GM12875 (cell line): Measurements from ENCODE around the gene CCDC197.

ENCODE experiments used
- H3K4me3 ChIP-seq: one replicate; pipeline ENCODE4 v1.5.1; 2011; ENCODE audit warnings: low read depth, low read length, control low read depth
- TF ChIP-seq, protein P1 (sequence below): IDR thresholded peaks from 2 replicates; pipeline ENCODE4 v1.5.1; 2011; ENCODE audit warnings: low read depth, mild to moderate bottlenecking, control low read depth, inconsistent platforms, low read length, moderate library complexity, borderline replicate concordance; ENCODE audit not compliant: insufficient read depth

The CCDC197 gene

DNA sequence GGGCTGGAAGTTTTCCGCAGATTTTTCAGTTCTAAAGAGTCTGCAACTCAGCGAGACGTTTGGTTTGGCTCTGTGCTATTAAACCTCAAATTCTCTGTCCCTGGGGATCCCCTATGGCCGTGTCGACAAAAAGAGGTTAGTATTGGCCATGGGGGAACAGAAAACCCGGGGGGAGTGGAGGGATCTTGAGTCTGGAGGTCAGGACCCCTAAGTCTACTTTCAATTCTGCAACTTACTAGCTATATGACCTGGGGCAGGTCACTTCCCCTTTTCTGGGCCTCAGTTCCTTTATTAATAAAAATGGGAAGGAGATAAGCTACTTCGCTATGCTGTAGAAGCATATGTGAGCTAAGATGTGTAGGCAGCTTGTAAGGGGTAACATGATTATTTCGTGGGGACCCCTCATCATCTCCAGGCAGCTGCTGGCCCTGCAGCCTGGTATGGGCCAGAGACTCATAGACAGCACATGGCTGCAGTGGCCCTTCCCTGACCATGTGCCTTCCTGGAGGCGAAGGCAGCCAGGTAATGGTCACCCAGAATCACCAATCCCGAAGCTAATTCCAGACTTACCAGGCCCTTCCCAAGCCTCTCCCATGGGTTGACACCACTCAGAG is 29.4 kb upstream of the CCDC197 start:
- TF ChIP-seq, protein P1, sequence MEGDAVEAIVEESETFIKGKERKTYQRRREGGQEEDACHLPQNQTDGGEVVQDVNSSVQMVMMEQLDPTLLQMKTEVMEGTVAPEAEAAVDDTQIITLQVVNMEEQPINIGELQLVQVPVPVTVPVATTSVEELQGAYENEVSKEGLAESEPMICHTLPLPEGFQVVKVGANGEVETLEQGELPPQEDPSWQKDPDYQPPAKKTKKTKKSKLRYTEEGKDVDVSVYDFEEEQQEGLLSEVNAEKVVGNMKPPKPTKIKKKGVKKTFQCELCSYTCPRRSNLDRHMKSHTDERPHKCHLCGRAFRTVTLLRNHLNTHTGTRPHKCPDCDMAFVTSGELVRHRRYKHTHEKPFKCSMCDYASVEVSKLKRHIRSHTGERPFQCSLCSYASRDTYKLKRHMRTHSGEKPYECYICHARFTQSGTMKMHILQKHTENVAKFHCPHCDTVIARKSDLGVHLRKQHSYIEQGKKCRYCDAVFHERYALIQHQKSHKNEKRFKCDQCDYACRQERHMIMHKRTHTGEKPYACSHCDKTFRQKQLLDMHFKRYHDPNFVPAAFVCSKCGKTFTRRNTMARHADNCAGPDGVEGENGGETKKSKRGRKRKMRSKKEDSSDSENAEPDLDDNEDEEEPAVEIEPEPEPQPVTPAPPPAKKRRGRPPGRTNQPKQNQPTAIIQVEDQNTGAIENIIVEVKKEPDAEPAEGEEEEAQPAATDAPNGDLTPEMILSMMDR = no peak
- H3K4me3 ChIP-seq = no peak overlapping the region

DNA sequence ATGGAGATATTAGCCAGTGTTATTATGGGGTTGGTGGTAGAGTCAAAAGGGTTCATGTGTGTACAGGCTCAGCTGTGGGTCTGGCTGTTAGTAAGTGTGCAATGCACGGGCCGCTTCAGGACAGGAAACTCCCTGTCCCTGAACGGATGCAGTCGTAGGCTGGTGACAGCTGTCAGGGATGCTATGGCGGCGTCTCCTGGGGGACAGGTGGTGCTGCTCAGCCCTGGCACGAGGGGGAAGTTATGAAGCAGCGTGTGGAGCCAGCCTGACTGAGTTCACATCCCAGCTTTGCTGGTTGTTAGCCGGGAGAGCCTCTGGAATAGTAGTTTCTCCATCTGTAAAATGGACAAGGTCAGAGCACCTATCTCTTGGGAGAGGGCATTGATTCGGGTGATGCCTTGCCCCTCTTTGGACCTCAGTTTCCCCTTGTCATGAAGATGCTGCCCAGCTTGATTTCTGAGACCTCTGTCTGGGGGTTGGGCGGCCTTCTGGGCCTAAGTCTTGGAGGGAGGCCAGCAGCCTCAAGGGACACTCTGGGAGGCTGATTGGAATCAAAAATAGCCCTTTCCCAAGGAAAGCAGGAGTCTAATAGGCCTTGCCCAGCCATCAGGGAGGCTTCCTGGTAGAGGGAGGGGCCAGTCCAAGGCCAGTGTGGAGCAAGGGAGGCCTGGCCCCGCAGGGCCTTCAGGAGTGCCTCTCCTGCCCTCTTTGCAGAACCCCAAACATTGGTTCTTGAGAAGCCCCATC is 27.8 kb upstream of the CCDC197 start:
- TF ChIP-seq, protein P1 = no peak
- peak overlapping the region; percentile 19 for H3K4me3 ChIP-seq

DNA sequence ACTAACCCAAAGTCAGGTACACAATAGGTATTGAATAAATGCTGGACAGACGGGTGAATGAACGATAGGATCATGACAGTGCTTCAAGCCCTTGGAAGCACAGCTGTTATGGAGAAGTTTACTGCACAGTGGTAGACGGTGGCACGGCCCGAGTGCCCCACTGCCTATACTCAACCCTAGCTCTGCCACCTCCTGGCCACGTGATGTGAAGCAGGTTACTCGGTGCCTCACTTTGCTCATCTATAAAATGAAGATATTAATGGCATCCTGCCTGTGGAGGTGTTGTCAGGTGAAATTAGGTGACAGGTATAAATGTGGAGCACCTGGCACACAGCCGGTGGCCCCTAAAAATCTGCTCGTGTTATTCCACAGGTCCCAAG is 26.5 kb upstream of the CCDC197 start:
- peak overlapping the region; percentile 44 for H3K4me3 ChIP-seq
- TF ChIP-seq, protein P1 = peak; percentile 58

DNA sequence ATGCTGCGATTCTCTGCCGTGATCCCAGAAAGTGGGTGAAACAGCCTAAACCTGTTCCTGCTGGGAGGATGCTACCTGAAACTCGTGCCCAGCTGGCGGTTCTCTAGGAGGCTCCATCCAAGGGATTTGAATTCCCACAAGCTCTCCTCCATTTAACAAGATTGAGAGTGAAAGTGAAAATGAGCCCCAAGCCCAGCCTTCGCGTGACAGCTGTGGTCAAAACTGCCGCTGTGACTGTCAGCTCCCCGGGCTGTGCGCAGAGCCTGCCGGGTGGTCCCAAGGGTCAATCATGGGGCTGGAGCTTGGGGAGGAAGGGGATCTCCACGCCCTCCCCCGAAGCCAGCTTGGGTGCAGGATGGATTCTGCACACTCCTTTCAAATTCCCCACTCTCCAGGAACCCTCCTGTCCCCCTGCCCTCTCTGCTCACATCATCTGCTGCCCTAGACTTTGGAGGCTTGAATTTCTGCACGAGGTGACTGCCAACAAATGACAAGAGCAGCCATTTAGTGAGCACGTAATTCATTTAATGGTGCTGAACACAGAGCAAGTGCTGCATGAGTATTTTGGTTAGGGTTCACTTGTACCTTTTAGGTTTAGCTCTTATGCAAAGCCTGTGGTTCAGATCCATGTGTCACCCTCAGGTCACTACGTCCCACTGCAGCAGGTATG is 26.0 kb upstream of the CCDC197 start:
- TF ChIP-seq, protein P1 = no peak
- peak overlapping the region; percentile 44 for H3K4me3 ChIP-seq

DNA sequence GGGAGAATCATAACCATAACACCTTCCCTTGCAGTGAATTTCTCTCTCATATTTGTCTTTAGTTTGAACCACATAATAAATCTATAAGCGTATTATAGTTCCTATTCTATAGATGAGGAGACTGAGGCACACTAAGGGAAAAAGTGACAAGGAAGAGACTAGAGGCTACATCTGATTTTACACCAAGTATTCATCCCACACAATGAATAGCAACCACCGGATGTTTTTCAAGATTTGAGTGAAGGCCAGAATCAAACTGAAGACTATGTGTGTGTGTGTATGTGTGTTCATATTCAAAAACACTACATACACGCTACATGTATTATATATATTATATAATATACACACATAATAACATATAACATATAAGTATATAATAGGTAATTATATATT is 25.5 kb upstream of the CCDC197 start:
- H3K4me3 ChIP-seq = no peak overlapping the region
- TF ChIP-seq, protein P1 = no peak

DNA sequence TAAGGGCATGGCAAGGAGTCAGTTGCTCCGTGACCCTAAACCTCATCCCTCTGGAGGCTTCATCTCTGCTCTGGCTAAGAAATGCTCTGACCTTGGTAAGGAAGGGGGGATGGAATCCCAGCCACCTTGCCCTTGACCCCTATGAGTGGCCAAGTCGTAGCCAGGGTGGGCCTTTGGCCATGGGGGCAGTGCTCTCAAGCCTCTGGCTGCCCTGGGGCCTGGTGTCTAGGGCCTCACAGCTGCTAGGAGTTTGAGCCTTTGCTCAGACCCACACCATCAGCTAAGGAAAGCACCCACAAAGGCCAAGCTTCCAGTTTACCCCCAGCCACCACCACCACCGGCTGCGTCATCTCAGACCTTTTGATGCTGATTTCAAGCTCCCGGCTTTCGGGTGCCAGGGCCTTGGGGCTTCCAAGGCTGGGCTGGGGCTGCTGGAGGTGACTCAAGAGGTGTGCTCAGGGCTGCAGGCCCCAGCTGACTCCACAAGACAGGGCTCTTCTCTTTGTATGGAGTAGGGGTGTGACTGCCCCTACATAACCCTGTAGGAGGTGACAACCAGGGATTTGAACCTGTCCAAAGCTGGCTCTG is 24.4 kb upstream of the CCDC197 start:
- TF ChIP-seq, protein P1 = no peak
- H3K4me3 ChIP-seq = no peak overlapping the region

DNA sequence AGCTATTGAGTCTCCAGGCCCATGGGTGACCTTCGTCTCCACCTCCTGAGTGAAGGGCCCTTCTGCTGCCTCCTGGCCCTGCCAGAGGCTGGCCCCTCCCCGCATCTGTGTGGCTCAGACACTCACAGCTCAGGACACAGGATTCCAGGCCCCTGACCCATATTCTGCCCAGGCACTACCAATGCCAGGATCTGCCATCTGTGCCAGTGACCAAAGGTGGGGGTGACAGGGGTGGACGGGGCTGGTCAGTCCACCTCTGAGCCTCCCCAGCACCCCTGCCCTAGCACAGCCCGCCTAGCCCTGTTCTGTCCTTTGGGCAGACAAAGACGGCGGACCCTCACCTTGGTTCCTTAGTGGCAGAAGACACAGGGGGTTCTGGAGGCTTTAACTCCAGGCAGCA is 23.5 kb upstream of the CCDC197 start:
- TF ChIP-seq, protein P1 = no peak
- H3K4me3 ChIP-seq = no peak overlapping the region
